Adrenal gland (tissue), 12 donors: ENCODE results near the gene BRSK2. TPM values are rescaled to one million over a fixed set of nuclear protein-coding genes. Genes with fewer than 3 reads are reported as not detected.

Experiments used
- DNase-seq, 7 donors: peaks; one replicate each; pipeline ENCODE4 v3.0.0-alpha.2; 2019 to 2020
- H3K27ac ChIP-seq, 5 donors: fragments of 200-600 bp; sonication (generic) in 4 of 5; 1 replicate in 3 of 5; 2 replicates in 2 of 5; pipeline versions ENCODE4 v1.5.1 to v1.8.0; 2016 to 2020; ENCODE audit warnings: mild to moderate bottlenecking in 1 of 5
- H3K27me3 ChIP-seq: fragments of 200-600 bp; 2 replicates; pipeline ENCODE4 v1.8.0; 2021
- H3K36me3 ChIP-seq, 2 donors: fragments of 200-600 bp; replicated peaks in 1 of 2; 1 replicate in 1 of 2; 2 replicates in 1 of 2; pipeline versions ENCODE4 v1.5.1 to v1.8.0; 2018 to 2022
- H3K4me1 ChIP-seq, 2 donors: fragments of 200-600 bp; replicated peaks in 1 of 2; 1 replicate in 1 of 2; 2 replicates in 1 of 2; pipeline versions ENCODE4 v1.5.1 to v1.8.0; 2018 to 2021
- H3K4me3 ChIP-seq, 4 donors: fragments of 200-600 bp; sonication (generic) in 3 of 4; one replicate each; pipeline ENCODE4 v1.5.1; 2016 to 2018
- H3K9me3 ChIP-seq, 3 donors: fragments of 200-600 bp; sonication (generic) in 1 of 3; replicated peaks in 1 of 3; 1 replicate in 2 of 3; 2 replicates in 1 of 3; pipeline versions ENCODE4 v1.5.1 to v1.8.0; 2016 to 2021
- POLR2A ChIP-seq, 2 donors: fragments of 450-650 bp; IDR thresholded peaks; one replicate each; pipeline ENCODE4 v1.6.1; 2017; ENCODE audit warnings: antibody characterized with exemption in 2 of 2, mild to moderate bottlenecking in 2 of 2, moderate library complexity in 1 of 2
- WGBS, 4 donors: extraction: QIAGEN DNeasy Blood & Tissue Kit in 2 of 4; methylation state at CpG; one replicate each; pipeline versions ENCODE4 v1.1.5 to v1.1.7; 2013 to 2017; 5-methylcytosine and 5-hydroxymethylcytosine counted together
- intact Hi-C, 2 donors: fragments of 100-400 bp; cut with DNase I; formaldehyde crosslinking; loops; one replicate each; pipeline versions ENCODE4 v1.14.1 to v1.15.0; 2022 to 2023
- polyA plus RNA-seq, 3 donors: library from polyadenylated mRNA; stranded (reverse); fragments of 200-250 nt in 2 of 3; fragments of 350-450 nt in 1 of 3; fragmentation: Illumina TruSeq in 1 of 3; extraction: RNeasy Lipid Tissue Mini Kit (QIAGEN cat#74804) in 1 of 3; gene quantifications; one replicate each; pipeline ENCODE4 v1.2.3, GENCODE V29; 2013 to 2014
- total RNA-seq, 9 donors: library from RNA; depleted of rRNA in 4 of 9; stranded (reverse); fragments of >200 nt in 4 of 9; fragments of 120-200 nt in 1 of 9; fragmentation: NEBNext Ultra II Directional in 1 of 9; extraction: Animal tissue kit (Norgen Biotek cat#: 25700) in 1 of 9; gene quantifications; one replicate each; pipeline versions ENCODE4 v1.1.0 to v1.2.4, GENCODE V29; 2013 to 2023
- TF ChIP-seq, protein P1 (sequence below), 6 experiments: fragments of 450-650 bp in 4 of 6; fragments of 200-600 bp in 2 of 6; sonication (generic) in 1 of 6; IDR thresholded peaks; 1 replicate in 5 of 6; 2 replicates in 1 of 6; pipeline versions ENCODE4 v1.5.1 to v1.8.0; 2016 to 2021; ENCODE audit warnings: antibody characterized with exemption in 6 of 6, mild to moderate bottlenecking in 2 of 6, moderate library complexity in 1 of 6
- donor health status: healthy with polysubstance abuse.
- donor health status: Bipolar disorder and iron deficiency.
- donor health status: DM: yes; HTN: yes; CAD: no.
- donor health status: DM: no; HTN: no; CAD: no.
- donor health status: DM: no; HTN: no; CAD: no.
- donor health status: DM: yes; HTN: yes; CAD: no.

BRSK2 gene
- total and polyA plus RNA-seq, 12 donors = 0.18 to 24.5 (median 1.4) TPM; not detected in 1

DNA sequence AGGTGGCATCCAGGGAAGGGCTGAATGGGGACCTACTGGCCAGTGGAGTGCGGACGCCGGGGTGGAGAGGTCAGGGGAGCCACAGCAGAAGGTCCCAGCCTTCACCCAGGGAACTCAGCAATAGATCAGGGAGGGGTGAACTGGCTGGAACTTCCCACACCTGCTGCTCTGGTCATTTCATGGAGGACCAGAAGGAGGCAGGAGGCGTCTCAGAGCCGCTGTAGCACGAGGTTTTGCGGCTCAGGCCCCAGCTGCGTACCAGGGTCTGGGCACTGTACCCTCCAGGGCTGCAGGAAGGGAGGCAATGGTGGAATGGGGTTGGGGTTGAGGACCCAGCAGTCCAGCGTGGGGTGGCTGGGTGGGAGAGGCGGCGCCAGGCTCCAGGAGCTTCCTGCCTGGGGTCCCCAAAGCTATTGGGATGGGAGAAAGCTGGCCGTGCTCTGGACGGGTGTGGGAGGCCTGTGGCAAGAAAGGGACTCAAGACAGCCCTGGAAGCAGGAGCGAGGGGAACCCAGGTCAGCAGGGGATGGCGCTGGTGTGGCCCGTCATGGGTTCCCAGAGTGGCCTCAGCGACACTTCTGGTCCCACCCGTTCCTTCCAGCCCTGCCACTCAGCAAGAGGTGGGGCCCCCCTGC is 20.2 kb upstream of the BRSK2 start:
- Histone ChIP-seq H3K27me3 (no peaks in the 10 kb centered on the region), H3K27ac (no peak overlapping the region), H3K36me3 (no peaks in the 10 kb centered on the region), H3K9me3 (no peaks in the 10 kb centered on the region), H3K4me3 (no peak overlapping the region), H3K4me1 (no peaks in the 10 kb centered on the region)
- no peak for DNase-seq
- 67 to 77% (median 72%) methylated on average over 13 to 18 of the region's 18 CpGs for WGBS, 4 donors
- intact Hi-C loops = no loop called here
- TF ChIP-seq, protein P1, sequence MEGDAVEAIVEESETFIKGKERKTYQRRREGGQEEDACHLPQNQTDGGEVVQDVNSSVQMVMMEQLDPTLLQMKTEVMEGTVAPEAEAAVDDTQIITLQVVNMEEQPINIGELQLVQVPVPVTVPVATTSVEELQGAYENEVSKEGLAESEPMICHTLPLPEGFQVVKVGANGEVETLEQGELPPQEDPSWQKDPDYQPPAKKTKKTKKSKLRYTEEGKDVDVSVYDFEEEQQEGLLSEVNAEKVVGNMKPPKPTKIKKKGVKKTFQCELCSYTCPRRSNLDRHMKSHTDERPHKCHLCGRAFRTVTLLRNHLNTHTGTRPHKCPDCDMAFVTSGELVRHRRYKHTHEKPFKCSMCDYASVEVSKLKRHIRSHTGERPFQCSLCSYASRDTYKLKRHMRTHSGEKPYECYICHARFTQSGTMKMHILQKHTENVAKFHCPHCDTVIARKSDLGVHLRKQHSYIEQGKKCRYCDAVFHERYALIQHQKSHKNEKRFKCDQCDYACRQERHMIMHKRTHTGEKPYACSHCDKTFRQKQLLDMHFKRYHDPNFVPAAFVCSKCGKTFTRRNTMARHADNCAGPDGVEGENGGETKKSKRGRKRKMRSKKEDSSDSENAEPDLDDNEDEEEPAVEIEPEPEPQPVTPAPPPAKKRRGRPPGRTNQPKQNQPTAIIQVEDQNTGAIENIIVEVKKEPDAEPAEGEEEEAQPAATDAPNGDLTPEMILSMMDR (IDR thresholded peaks at IDR 0.05) = no peak
- TF ChIP-seq POLR2A (IDR thresholded peaks at IDR 0.05) = no peak

DNA sequence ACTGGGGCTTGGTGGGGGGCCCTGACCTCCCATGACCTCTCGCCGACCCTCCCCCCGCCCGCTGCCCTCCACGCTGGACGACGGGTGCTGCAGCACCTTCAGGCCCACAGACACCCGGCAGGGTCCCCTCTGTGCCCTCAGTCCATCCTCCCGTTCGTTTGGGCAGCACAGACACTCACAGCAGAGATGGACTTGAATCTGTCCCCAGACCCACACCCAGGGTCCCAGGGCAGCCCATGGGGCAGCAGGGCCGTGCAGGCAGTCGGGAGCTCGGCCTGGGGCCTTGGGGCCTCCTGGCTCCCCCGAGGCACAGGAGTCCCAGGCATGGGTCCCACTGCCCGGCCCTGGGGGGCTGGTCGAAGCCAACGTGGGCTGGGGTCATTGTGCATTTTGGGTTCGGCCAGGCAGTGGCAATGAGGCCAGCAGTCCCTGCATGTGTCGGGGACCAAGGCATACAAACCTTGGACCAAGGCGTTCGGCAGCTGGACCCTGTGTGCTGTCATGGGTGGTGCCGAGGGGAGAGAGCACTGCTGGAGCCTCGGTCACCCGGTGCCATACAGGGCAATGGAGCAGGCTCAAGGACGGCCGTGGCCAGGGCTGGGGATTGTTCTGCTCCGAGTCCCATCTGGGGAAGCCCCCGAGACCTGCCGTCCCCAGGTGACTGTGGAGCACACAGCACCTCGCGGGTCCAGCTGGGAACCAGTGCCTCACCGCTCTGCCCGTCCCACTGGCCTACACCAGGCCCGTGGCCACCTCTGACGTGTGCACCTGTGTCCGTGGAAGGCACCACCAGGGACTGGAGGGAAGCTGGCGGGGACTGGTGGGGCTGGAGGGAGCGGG is 19.3 kb upstream of the BRSK2 start:
- Histone ChIP-seq H3K27ac (no peak overlapping the region), H3K4me1 (no peaks in the 10 kb centered on the region), H3K4me3 (no peak overlapping the region), H3K27me3 (no peaks in the 10 kb centered on the region), H3K36me3 (no peaks in the 10 kb centered on the region), H3K9me3 (no peaks in the 10 kb centered on the region)
- TF ChIP-seq, protein P1 (IDR thresholded peaks at IDR 0.05) = no peak
- no peak for DNase-seq
- intact Hi-C loops = no loop called here
- WGBS, 4 donors = 84 to 89% (median 88%) methylated on average over 11 to 38 of the region's 38 CpGs

DNA sequence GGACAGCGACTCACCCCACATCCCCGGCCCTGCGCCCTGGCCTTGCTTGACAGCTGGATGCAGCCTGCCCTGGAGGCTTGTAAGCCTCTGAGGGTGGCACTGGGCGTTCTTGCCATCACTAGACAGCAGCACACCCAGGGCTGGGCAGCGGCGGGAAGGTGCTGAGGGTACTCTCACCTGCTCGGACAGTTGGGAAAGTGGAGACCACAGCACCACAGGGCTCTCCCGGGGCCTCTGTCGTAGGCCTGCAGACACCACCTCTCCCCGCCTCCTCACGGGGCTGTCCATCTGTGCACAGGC is 18.8 kb upstream of the BRSK2 start:
- 83 to 94% (median 88%) methylated on average over 6 to 11 of the region's 11 CpGs for WGBS, 4 donors
- no peak overlapping the region for H3K27ac ChIP-seq
- intact Hi-C loops = no loop called here

DNA sequence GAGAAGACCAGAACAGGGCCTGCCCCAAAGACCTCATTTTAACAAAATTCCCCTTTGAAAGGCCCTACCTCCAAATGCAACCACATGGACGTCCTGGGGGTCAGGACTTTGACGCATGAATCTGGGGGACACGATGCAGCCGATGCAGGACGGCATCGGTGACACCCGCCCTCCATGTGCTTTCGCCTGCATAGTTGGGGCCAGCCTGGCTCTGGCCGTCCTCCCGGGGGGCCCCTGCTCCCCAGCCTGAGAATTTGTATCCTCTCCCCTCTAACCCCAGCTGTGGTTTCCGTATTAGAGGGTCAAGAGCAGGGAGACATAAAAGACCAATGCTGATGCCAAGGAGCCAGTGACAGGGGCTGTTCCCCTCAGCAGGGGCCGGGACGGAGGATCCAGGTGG is 18.4 kb upstream of the BRSK2 start:
- no peak overlapping the region for H3K27ac ChIP-seq
- H3K9me3 ChIP-seq = no peaks in the 10 kb centered on the region
- 87 to 92% (median 89%) methylated on average over 12 to 13 of the region's 13 CpGs for WGBS, 4 donors
- no peaks in the 10 kb centered on the region for H3K36me3 ChIP-seq
- TF ChIP-seq, protein P1 (IDR thresholded peaks at IDR 0.05) = no peak
- no peak for TF ChIP-seq POLR2A (IDR thresholded peaks at IDR 0.05)
- no peaks in the 10 kb centered on the region for H3K4me1 ChIP-seq
- intact Hi-C loops = no loop called here
- H3K27me3 ChIP-seq = no peaks in the 10 kb centered on the region
- DNase-seq = no peak
- H3K4me3 ChIP-seq = no peak overlapping the region

More for the DNA sequence above, 18.8 kb upstream of the BRSK2 start:
- no peaks in the 10 kb centered on the region for H3K4me1 ChIP-seq
- no peaks in the 10 kb centered on the region for H3K9me3 ChIP-seq
- H3K27me3 ChIP-seq = no peaks in the 10 kb centered on the region
- TF ChIP-seq, protein P1 (IDR thresholded peaks at IDR 0.05) = no peak
- no peak for TF ChIP-seq POLR2A (IDR thresholded peaks at IDR 0.05)
- no peak overlapping the region for H3K4me3 ChIP-seq
- no peak for DNase-seq
- no peaks in the 10 kb centered on the region for H3K36me3 ChIP-seq
